Calu3 (cell line): ENCODE data around the gene SHKBP1. TPM values are rescaled to one million over a fixed set of nuclear protein-coding genes. Genes with fewer than 3 reads are reported as not detected.

Experiments used
- BruUV-seq: library from RNA; stranded (reverse); fragments of 400-500 nt; replicated peaks from 2 replicates; lab custom pipeline; 2021; lab: Mats Ljungman, UMichigan
- CTCF ChIA-PET: fragments of 300-600 bp; sonication (Branson Sonifier 250); formaldehyde crosslinking; loops from one replicate; lab custom pipeline; 2022; ENCODE audit warnings: antibody characterized with exemption; lab: Charles Lee
- DNase-seq: peaks from one replicate; pipeline ENCODE4 v3.0.0; 2022
- H3K27ac Mint-ChIP-seq: one replicate; pipeline ENCODE4 v1.8.0; 2022; ENCODE audit warnings: mixed read lengths; ENCODE audit not compliant: unreplicated experiment
- H3K27me3 Mint-ChIP-seq: one replicate; pipeline ENCODE4 v1.8.0; 2022; ENCODE audit warnings: mixed read lengths; ENCODE audit not compliant: unreplicated experiment
- H3K36me3 Mint-ChIP-seq: one replicate; pipeline ENCODE4 v1.8.0; 2022; ENCODE audit warnings: mild to moderate bottlenecking, moderate library complexity, mixed read lengths; ENCODE audit not compliant: insufficient read depth, unreplicated experiment
- H3K4me1 Mint-ChIP-seq: one replicate; pipeline ENCODE4 v1.8.0; 2022; ENCODE audit warnings: mild to moderate bottlenecking, low read depth, mixed read lengths; ENCODE audit not compliant: unreplicated experiment
- H3K4me3 Mint-ChIP-seq: one replicate; pipeline ENCODE4 v1.8.0; 2022; ENCODE audit warnings: mild to moderate bottlenecking, low read depth, moderate library complexity, mixed read lengths; ENCODE audit not compliant: unreplicated experiment
- H3K9me3 Mint-ChIP-seq: one replicate; pipeline ENCODE4 v1.8.0; 2022; ENCODE audit warnings: low read depth, mixed read lengths; ENCODE audit not compliant: unreplicated experiment
- CTCF ChIP-seq: fragments of 200-600 bp; IDR thresholded peaks from one replicate; pipeline ENCODE4 v1.8.0; 2022; ENCODE audit warnings: antibody characterized with exemption; ENCODE audit not compliant: unreplicated experiment
- intact Hi-C: fragments of 100-400 bp; cut with micrococcal nuclease; formaldehyde crosslinking; loops from one replicate; pipeline ENCODE4 v1.10.0; 2022; ENCODE audit not compliant: unreplicated experiment
- total RNA-seq: library from RNA; stranded (reverse); gene quantifications from 2 replicates; pipeline ENCODE4 v1.2.3, GENCODE V29; 2022

SHKBP1 gene
- total RNA-seq, 1 experiment from 2014 or later, result 117 TPM

- peaks cover 74% of the 10 kb centered on the region for H3K4me1 Mint-ChIP-seq
- no peaks in the 10 kb centered on the region for H3K9me3 Mint-ChIP-seq
- no TSS peak for BruUV-seq
- peaks cover 49% of the 10 kb centered on the region for H3K27me3 Mint-ChIP-seq
- no peak for DNase-seq
- TF ChIP-seq CTCF, result no peak
- peak overlapping the region; percentile 5 for H3K27ac Mint-ChIP-seq
- CTCF ChIA-PET, result interaction anchor here (0.6 kb wide), 1 partner anchor 116 kb away, joined by 6 read pairs; no protein-coding TSS in a partner anchor
- H3K36me3 Mint-ChIP-seq, result peaks cover 68% of the 10 kb centered on the region
- peak overlapping the region; percentile 69 for H3K4me3 Mint-ChIP-seq
- intact Hi-C loops, result no loop called here
These were observed 30.9 kb downstream of the SHKBP1 start for GRCh38 chr19:40607311-40608239.

- Mint-ChIP-seq H3K9me3 (no peaks in the 10 kb centered on the region), H3K27ac (peak overlapping the region; percentile 5), H3K27me3 (peaks cover 49% of the 10 kb centered on the region), H3K36me3 (peaks cover 66% of the 10 kb centered on the region), H3K4me1 (peaks cover 68% of the 10 kb centered on the region), H3K4me3 (peak overlapping the region; percentile 69)
- intact Hi-C loops, result no loop called here
- no peak for DNase-seq
- no TSS peak for BruUV-seq
- no peak for TF ChIP-seq CTCF
- CTCF ChIA-PET, result interaction anchor here (0.7 kb wide), 1 partner anchor 115 kb away, joined by 4 read pairs; no protein-coding TSS in a partner anchor
These were observed 31.6 kb downstream of the SHKBP1 start for GRCh38 chr19:40608240-40608621.

- Mint-ChIP-seq H3K4me1 (peaks cover 61% of the 10 kb centered on the region), H3K36me3 (peaks cover 63% of the 10 kb centered on the region), H3K9me3 (no peaks in the 10 kb centered on the region), H3K27ac (peak overlapping the region; percentile 3), H3K4me3 (peak overlapping the region; percentile 64), H3K27me3 (peaks cover 49% of the 10 kb centered on the region)
- CTCF ChIA-PET, result interaction anchor here (0.7 kb wide), 1 partner anchor 116 kb away, joined by 4 read pairs; no protein-coding TSS in a partner anchor
- no TSS peak for BruUV-seq
- no peak for DNase-seq
- TF ChIP-seq CTCF, result no peak
- intact Hi-C loops, result no loop called here
These were observed 32.3 kb downstream of the SHKBP1 start for GRCh38 chr19:40608957-40609356.

GRCh38 chr19:40609561-40610395, 33.1 kb downstream of the SHKBP1 start:
- TF ChIP-seq CTCF, result no peak
- peak; percentile 87 for DNase-seq
- H3K4me3 Mint-ChIP-seq, result peak overlapping the region; percentile 64
- peaks cover 61% of the 10 kb centered on the region for H3K36me3 Mint-ChIP-seq
- H3K9me3 Mint-ChIP-seq, result no peaks in the 10 kb centered on the region
- intact Hi-C loops, result no loop called here
- CTCF ChIA-PET, result interaction anchor here (0.5 to 0.9 kb wide), 2 partner anchors 11 to 161 kb away, joined by 3 to 4 read pairs; no protein-coding TSS in a partner anchor
- BruUV-seq, result no TSS peak
- H3K27ac Mint-ChIP-seq, result peak overlapping the region; percentile 3
- peaks cover 53% of the 10 kb centered on the region for H3K4me1 Mint-ChIP-seq
- H3K27me3 Mint-ChIP-seq, result peaks cover 49% of the 10 kb centered on the region
